Embryonic facial prominence (tissue), 1 donor: ENCODE measurements around the gene SVIL.
"Not testable (repeated sequence)": the region's sequence is repeated elsewhere in the genome, so short reads cannot be mapped to it uniquely, and the experiment has no call there.

ENCODE experiments used
- DNase-seq: peaks from one replicate; pipeline ENCODE4 v3.0.0-alpha.2; 2016; ENCODE audit errors: extremely low spot score

SVIL gene

GRCh38 chr10:29487032-29487883 lies 147.5 kb downstream of the SVIL start:
- not testable (repeated sequence) for DNase-seq

- no peak for DNase-seq
Observed at GRCh38 chr10:29486433-29486832, 148.3 kb downstream of the SVIL start.

GRCh38 chr10:29484677-29485076 lies 150.1 kb downstream of the SVIL start:
- DNase-seq, result not testable (repeated sequence)

- DNase-seq, result no peak
Observed at GRCh38 chr10:29482591-29483431, 152.0 kb downstream of the SVIL start.

GRCh38 chr10:29481906-29482440 lies 152.8 kb downstream of the SVIL start:
- no peak for DNase-seq

- DNase-seq, result no peak
Observed at GRCh38 chr10:29479981-29480954, 154.5 kb downstream of the SVIL start.

GRCh38 chr10:29479081-29479925 lies 155.5 kb downstream of the SVIL start:
- DNase-seq, result no peak

- no peak for DNase-seq
Observed at GRCh38 chr10:29473406-29474100, 161.2 kb downstream of the SVIL start.

- no peak for DNase-seq
Observed at GRCh38 chr10:29473087-29473356, 161.7 kb downstream of the SVIL start.

- DNase-seq, result no peak
Observed at GRCh38 chr10:29472301-29473086, 162.3 kb downstream of the SVIL start.

GRCh38 chr10:29471544-29471859 lies 163.3 kb downstream of the SVIL start:
- no peak for DNase-seq

- no peak for DNase-seq
Observed at GRCh38 chr10:29470843-29471543, 163.8 kb downstream of the SVIL start.

- no peak for DNase-seq
Observed at GRCh38 chr10:29470355-29470705, 164.4 kb downstream of the SVIL start.

GRCh38 chr10:29469481-29470354 lies 165.1 kb downstream of the SVIL start:
- no peak for DNase-seq

- no peak for DNase-seq
Observed at GRCh38 chr10:29465384-29465783, 169.4 kb downstream of the SVIL start.

- DNase-seq, result not testable (repeated sequence)
Observed at GRCh38 chr10:29464671-29465171, 170.1 kb downstream of the SVIL start.

- DNase-seq, result no peak
Observed at GRCh38 chr10:29461042-29461441, 173.7 kb downstream of the SVIL start.

- not testable (repeated sequence) for DNase-seq
Observed at GRCh38 chr10:29458190-29458589, 176.6 kb downstream of the SVIL start.
